ENCODE data around the gene KANSL1. TPM values are rescaled to one million over a fixed set of nuclear protein-coding genes. Genes with fewer than 3 reads are reported as not detected.
A peak's percentile ranks its signal among the peaks of the same experiment; 100 is the strongest.
"Not testable (repeated sequence)": the region's sequence is repeated elsewhere in the genome, so short reads cannot be mapped to it uniquely, and the experiment has no call there.

The KANSL1 gene
- total RNA-seq, 1 experiment from 2014 or later, result 15.2 TPM

DNA sequence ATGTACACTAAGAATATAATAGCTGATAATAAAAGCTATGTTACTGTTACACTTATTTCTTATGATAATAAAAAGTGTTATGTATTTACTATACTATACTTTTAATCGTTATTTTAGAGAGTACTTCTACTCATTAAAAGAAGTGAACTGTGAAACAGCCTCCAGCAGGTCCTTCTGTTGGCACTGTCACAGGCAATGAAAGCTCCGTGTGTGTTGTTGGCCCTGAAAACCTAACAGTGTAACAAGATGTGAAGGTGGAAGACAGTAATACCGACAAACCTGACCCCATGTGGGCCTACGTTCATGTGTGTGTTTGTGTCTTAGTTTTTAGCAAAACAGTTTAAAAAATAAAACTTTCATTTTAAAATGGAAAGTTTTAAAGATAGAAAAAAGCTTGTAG lies 102.4 kb downstream of the KANSL1 start:
- no peaks in the 10 kb centered on the region for H3K27me3 ChIP-seq
- H3K9me3 ChIP-seq, result no peaks in the 10 kb centered on the region
- H3K36me3 ChIP-seq, result peaks cover 22% of the 10 kb centered on the region
- DNase-seq, result no peak
- no peak overlapping the region for H3K4me3 ChIP-seq

DNA sequence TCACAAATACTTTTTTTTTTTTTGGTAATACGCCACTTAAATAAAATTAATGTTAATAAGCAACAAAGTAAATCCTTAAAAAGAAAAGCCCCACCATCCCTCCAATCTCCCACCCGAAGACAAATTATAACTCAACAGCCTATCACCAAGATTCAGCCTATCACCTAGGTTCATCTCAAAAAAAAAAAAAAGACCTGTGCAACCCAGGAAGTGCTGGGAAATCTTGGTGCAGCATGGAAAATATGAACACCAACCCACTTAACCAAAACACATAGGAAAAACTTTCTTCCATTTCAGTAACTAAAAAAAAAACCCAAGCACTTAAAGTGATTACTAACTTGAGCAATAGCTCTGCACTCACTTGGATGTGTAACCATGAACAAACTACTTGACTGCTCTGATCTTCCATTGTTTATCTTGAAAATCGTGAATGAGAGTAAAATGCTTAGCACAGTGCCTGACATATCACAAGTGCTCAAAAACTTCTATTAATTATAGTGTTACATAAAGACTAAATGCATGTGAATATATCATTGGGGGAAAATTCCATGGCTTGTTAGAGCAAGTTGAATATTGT lies 103.8 kb downstream of the KANSL1 start:
- no peaks in the 10 kb centered on the region for H3K9me3 ChIP-seq
- no peak for DNase-seq
- no peaks in the 10 kb centered on the region for H3K27me3 ChIP-seq
- no peak overlapping the region for H3K4me3 ChIP-seq
- H3K36me3 ChIP-seq, result peaks cover 22% of the 10 kb centered on the region

DNA sequence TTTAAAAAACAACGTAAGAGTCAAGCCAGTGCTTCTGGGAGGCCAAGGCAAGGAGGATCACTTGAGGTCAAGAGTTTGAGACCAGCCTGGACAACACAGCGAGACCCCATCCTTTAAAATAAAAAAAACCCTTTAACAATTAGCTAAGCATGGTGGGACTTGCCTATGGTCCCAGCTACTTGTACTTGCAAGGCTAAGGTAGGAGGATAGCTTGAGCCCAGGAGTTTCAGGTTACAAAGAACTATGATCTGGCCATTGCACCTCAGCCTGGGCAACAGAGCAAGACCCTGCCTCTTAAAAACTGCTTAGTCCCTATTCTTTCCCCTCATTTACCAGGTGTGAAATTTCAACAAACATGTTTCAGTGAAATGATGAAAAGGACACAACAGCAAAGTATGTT lies 104.6 kb downstream of the KANSL1 start:
- H3K27me3 ChIP-seq, result no peaks in the 10 kb centered on the region
- peaks cover 17% of the 10 kb centered on the region for H3K36me3 ChIP-seq
- no peak for DNase-seq
- H3K9me3 ChIP-seq, result no peaks in the 10 kb centered on the region
- H3K4me3 ChIP-seq, result no peak overlapping the region

DNA sequence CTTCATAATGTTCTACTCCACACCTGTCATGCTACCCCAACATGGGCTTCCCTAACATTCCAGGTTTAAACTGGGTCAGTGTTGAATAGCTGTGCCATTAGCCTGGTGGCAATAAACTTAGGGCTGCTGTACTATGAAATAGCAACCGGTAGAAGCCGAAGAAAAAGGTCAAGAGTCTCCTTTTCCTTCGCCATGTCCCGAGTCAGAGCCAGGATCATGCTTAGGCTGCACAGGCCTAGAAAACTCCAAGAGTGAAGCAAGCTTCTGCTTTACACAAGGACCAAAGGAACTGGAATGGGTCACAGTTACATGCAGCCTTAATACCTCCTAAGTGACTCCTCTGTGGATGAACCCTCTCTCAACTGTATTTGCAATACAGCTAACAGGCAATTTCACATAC lies 105.4 kb downstream of the KANSL1 start:
- H3K36me3 ChIP-seq, result peaks cover 15% of the 10 kb centered on the region
- H3K9me3 ChIP-seq, DNase-seq, H3K27me3 ChIP-seq, H3K4me3 ChIP-seq: not testable (repeated sequence)

DNA sequence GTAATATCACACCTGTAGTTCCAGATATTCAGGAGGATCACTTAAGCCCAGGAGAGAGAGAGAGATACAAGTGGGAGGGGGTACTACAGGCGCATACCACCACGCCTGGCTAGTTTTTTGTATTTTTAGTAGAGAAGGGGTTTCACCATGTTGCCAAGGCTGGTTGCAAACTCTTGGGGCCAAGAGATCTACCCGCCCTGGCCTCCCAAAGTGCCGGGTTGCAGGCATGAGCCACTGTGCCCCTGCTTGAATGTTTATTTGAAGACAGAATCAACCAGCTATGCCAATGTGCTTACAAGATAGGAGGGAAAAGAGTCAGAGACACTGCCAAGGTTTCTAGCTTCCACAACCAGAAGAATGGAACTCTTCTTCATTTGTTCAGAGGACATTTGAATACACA lies 106.4 kb downstream of the KANSL1 start:
- Histone ChIP-seq H3K4me3 (no peak overlapping the region), H3K36me3 (peaks cover 24% of the 10 kb centered on the region), H3K27me3 (no peaks in the 10 kb centered on the region), H3K9me3 (no peaks in the 10 kb centered on the region)
- DNase-seq, result no peak

DNA sequence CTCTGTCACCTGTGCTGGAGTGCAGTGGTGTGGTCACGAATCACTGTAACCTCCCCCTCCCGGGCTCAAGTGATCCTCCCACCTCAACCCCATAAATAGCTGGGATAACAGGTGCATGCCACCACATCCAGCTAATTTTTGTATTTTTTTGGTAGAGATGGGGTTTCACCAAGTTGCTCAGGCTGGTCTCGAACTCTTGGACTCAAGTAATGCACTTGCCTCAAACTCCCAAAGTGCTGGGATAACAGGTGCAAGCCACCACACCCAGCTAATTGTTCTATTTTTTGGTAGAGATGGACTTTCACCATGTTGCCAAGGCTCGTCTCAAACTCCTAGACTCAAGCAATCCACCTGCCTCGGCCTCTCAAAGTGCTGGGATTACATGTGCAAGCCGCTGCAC lies 107.7 kb downstream of the KANSL1 start:
- H3K27me3 ChIP-seq, result no peaks in the 10 kb centered on the region
- no peak overlapping the region for H3K4me3 ChIP-seq
- no peak for DNase-seq
- H3K36me3 ChIP-seq, result peaks cover 26% of the 10 kb centered on the region
- H3K9me3 ChIP-seq, result no peaks in the 10 kb centered on the region

DNA sequence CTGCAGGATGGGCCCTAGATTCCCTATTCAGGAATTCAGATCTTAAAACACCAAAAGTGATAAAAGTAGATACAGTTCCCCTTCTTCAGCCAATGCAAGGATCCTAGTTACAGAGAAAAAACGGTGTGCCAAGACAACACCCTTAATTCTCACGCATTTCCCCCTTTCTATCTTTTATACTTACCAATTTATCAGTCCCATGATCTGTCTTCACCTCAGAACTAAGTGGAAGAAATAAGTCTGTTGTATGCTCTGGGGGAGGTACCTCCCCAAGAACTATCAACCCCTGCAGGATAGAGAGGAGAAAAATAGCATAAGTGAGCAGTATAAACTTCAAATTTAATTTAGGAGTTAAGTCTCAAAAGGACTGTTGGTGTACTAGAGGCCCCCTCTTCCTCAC lies 111.0 kb downstream of the KANSL1 start:
- H3K4me3 ChIP-seq, result no peak overlapping the region
- no peaks in the 10 kb centered on the region for H3K9me3 ChIP-seq
- H3K27me3 ChIP-seq, result no peaks in the 10 kb centered on the region
- DNase-seq, result no peak
- H3K36me3 ChIP-seq, result peaks cover 51% of the 10 kb centered on the region

DNA sequence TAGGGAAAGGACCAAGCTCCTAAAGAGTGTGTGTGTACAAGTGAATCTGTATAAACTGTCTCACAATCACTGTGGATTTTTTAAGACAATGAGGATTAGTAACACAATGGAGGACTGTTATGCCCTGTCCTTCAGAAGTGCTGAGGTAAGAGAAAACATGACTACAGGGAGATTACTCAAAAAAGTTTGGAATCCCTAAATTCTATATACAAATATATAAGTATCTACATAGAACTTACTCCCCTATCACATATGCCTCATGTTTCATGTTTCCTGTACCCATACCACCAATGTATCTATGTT lies 112.3 kb downstream of the KANSL1 start:
- DNase-seq, result no peak
- Histone ChIP-seq H3K4me3 (no peak overlapping the region), H3K9me3 (no peaks in the 10 kb centered on the region), H3K36me3 (peaks cover 45% of the 10 kb centered on the region), H3K27me3 (no peaks in the 10 kb centered on the region)

DNA sequence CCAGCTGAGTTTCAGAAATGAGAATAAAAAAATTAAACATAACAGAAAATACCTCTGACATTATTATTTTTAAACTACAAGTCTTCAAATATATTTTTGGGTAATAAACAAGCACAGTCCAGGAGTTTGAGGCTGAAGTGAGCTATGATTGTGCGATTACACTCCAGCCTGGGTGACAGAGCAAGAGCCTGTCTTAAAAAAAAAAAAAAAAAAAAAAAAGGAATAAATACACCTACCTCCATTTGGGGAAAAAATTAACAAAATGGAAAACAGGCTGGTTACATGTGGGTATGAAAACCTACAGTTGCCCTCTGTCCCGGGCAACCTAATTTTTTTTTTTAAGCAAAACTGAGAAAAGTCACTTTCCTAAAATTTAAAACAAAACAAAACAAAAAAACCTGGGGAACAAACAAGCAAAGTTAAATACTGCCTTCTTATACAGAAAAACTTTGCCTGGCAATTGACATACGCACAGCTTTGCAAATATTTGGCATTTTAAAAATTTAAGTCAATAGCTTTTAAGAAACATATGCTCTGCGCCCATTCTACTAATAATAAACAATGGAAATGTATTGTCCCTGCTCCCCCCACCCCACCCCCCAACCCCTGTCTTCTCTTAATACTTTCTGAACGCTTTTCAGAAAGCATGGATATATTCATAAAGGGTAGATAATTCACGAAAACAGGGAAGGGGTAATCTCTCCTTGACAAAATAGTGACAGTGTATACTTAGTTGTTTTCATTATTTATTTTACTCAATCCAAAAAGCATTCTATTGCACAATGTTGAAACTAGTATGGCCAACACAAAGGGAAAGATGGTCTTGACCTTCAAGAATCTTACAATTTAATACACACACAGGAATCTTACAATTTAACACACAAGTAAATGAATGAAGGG lies 112.9 kb downstream of the KANSL1 start:
- no peaks in the 10 kb centered on the region for H3K27me3 ChIP-seq
- no peak for DNase-seq
- H3K9me3 ChIP-seq, result no peaks in the 10 kb centered on the region
- H3K36me3 ChIP-seq, result peaks cover 48% of the 10 kb centered on the region
- no peak overlapping the region for H3K4me3 ChIP-seq

DNA sequence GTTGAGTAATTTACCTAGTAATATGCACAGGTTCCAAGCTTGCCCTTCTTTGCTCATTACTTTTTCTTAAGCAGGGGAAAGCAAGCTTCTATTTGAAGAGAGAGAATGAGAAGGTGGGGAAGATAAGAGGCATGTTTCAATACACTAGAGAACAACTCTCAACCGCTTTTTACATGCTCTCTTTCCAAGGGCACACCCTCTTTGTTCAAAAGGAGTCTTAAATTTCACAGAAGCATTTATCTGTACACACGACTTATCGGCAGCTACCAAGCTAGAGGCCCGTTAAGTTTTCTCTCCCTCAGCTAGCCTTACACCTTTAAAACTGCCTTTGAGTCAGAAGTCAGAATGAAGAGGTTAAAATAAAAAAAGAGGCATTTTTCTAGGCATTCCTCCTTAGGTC lies 114.6 kb downstream of the KANSL1 start:
- Histone ChIP-seq H3K9me3 (no peaks in the 10 kb centered on the region), H3K4me3 (no peak overlapping the region), H3K27me3 (no peaks in the 10 kb centered on the region), H3K36me3 (peaks cover 54% of the 10 kb centered on the region)
- DNase-seq, result no peak

DNA sequence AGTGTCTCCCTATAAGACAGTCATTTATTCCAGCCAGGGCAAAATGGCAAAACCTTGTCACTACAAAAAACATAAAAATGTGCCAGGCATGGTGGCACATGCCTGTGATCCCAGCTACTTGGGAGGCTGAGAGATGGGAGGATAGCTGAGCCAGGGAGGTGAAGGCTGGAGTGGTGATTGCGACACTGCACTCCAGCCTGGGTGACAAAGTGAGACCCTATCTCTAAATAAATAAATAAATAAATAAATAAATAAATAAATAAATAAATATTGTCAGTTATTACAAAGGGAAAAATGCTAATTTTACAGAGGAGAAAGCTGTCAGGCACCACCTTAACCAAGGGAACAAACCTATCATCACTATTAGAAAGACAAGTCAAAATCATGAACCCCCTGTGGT lies 118.7 kb downstream of the KANSL1 start:
- no peak for DNase-seq
- H3K27me3 ChIP-seq, result no peaks in the 10 kb centered on the region

DNA sequence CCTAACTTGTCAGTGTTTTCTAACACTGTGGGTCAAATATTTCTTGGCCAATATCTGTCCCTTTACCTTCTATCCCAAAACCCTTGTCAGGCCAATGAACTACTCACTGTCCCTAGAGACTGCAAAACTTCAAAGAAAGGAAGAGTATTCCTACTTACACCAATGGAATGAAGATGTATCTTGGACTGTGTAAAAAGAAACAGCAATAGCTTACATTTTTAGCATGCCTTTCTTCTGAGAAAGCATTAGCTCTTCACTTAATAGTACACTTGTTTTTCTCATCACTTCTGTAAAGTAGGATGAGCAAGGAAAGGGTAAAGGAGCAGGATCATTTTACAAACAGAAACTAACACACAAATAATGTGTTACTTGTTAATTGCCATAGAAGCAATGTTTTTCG lies 120.2 kb downstream of the KANSL1 start:
- Histone ChIP-seq H3K9me3 (no peaks in the 10 kb centered on the region), H3K4me3 (no peak overlapping the region), H3K36me3 (peaks cover 27% of the 10 kb centered on the region), H3K27me3 (no peaks in the 10 kb centered on the region)
- DNase-seq, result no peak

More for the DNA sequence above, 118.7 kb downstream of the KANSL1 start:
- Histone ChIP-seq H3K36me3 (peaks cover 38% of the 10 kb centered on the region), H3K4me3 (no peak overlapping the region), H3K9me3 (no peaks in the 10 kb centered on the region)

DNA sequence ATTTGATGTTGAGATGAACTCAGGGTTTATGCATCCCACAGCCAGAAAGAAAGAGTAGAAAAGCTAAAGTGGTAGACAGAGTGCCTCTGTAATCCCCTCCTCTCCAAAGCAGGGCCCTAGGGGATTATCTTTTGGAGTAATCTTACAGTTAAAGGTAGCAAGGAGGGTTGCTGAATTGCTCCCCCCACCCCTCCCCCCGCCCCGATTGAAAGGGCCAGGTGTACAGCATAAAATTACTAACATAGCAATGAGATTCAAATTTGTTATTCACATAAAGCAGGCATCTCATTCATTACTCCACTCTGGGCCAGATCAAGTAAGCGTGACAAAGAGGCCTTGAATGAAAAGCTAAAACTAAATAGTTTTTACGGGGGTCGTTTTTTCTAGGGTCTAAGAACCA lies 121.4 kb downstream of the KANSL1 start:
- no peak for DNase-seq
- Histone ChIP-seq H3K36me3 (peaks cover 30% of the 10 kb centered on the region), H3K27me3 (no peaks in the 10 kb centered on the region), H3K9me3 (no peaks in the 10 kb centered on the region), H3K4me3 (no peak overlapping the region)

DNA sequence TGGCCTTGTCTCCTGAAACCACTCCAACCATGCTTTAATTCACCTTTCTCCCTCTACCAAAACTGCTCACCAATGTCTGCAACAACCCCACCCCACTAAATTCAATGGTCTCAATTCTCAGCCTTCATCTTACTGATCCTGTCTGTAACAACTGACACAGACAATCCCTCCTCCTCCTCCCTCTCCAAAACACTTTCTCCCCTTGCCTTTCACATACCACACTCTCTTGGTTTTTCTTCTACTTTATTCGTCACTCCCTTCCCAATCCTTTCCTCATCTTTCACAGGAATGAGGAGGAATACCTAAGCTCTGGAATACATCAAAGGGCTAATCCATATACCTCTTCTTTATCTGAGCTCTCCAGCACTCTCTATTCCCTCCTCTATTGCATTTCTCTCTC lies 128.8 kb downstream of the KANSL1 start:
- no peak overlapping the region for H3K4me3 ChIP-seq
- H3K27me3 ChIP-seq, result no peaks in the 10 kb centered on the region
- peaks cover 55% of the 10 kb centered on the region for H3K36me3 ChIP-seq
- H3K9me3 ChIP-seq, result no peaks in the 10 kb centered on the region
- DNase-seq, result no peak

DNA sequence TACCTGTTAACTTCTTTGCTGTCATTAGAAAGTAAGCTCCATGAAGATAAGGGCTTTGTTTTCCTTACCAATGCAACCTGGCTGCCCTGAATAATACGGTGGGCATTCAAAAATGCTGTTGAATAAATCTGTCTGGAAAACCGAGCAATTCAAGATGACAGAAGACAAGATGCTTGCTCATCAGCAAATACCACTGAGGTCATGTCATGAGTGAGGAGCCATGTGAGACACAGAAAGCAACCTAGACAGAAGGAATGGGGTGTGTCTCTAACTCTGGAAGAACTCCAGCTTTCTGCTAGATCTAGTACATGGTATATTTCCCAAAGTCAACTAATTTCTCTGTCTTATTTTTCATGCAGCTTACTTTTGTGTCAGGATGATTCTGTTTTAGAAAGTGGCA lies 130.0 kb downstream of the KANSL1 start:
- peak; percentile 58 for DNase-seq
- H3K4me3 ChIP-seq, result no peak overlapping the region
- H3K27me3 ChIP-seq, result no peaks in the 10 kb centered on the region
- H3K9me3 ChIP-seq, result no peaks in the 10 kb centered on the region
- H3K36me3 ChIP-seq, result peaks cover 53% of the 10 kb centered on the region

DNA sequence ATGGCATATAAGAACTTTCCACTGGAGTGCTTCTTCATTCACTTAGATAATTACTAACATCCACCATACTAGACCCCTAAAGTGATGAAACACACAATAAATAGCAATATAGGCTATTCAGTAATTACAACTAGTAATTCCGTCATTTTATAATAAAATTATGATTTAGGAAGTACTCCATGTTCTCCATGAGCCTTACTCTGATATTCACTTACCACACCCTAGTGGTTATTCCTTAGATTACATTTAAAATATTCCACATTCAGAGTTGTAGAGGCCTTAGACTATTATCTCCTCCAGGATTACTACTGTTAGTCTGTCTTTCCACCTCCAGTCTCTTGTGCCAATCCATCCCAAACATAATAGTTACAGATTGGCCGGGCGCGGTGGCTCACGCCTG lies 131.8 kb downstream of the KANSL1 start:
- H3K9me3 ChIP-seq, result no peaks in the 10 kb centered on the region
- H3K4me3 ChIP-seq, result no peak overlapping the region
- no peaks in the 10 kb centered on the region for H3K27me3 ChIP-seq
- DNase-seq, result no peak
- peaks cover 48% of the 10 kb centered on the region for H3K36me3 ChIP-seq

DNA sequence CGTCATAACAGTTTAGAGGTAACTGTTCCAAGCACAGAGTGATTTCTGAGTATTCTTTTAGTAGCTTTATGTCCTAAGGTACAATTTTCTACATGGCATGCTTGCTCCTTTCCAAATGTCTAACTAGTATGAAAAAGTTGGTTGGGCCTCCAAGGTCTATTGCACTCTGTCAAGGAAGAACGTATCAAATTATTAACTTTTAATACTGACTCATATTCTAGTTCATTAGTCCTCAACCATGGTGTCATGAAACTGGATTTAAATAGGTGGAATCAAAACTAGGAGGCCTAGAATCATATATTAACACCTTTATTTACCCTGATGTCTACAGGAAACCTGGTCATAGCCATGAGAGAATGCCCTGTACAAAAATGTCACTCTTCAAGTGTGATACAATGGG lies 132.8 kb downstream of the KANSL1 start:
- H3K27me3 ChIP-seq, result no peaks in the 10 kb centered on the region
- DNase-seq, result no peak
- H3K36me3 ChIP-seq, result peaks cover 44% of the 10 kb centered on the region
- no peak overlapping the region for H3K4me3 ChIP-seq
- H3K9me3 ChIP-seq, result no peaks in the 10 kb centered on the region

DNA sequence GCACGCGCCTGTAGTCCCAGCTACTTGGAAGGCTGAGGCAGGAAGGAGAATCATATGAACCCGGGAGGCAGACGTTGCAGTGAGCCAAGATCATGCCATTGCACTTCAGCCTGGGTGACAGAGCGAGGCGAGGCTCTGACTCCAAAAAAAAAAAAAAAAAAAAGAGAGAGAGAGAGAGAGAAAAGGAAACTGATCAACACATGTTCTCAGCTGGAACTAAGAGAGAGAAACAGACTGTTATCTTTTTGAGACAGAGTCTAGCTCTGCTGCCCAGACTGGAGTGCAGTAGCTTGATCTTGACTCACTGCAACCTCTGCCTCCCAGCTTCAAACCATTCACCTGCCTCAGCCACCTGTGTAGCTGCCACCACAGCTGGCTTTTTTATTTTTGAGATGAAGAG lies 133.7 kb downstream of the KANSL1 start:
- H3K36me3 ChIP-seq, result peaks cover 40% of the 10 kb centered on the region
- H3K9me3 ChIP-seq, result no peaks in the 10 kb centered on the region
- DNase-seq, result no peak
- no peak overlapping the region for H3K4me3 ChIP-seq
- no peaks in the 10 kb centered on the region for H3K27me3 ChIP-seq
